Chondrocyte (in vitro differentiated cells): ENCODE measurements around the gene SPTLC3. TPM values are rescaled to one million over a fixed set of nuclear protein-coding genes. Genes with fewer than 3 reads are reported as not detected.

Experiments
- DNase-seq: peaks from one replicate; pipeline ENCODE4 v3.0.0; 2021; ENCODE audit warnings: mixed read lengths, low spot score
- H3K27ac Mint-ChIP-seq: one replicate; pipeline ENCODE4 v1.8.0; 2021; ENCODE audit warnings: mild to moderate bottlenecking, moderate library complexity, mixed read lengths; ENCODE audit not compliant: unreplicated experiment
- H3K27me3 Mint-ChIP-seq: 2 replicates; pipeline ENCODE4 v1.8.0; 2021; ENCODE audit warnings: low read depth, mixed read lengths
- H3K36me3 Mint-ChIP-seq: 2 replicates; pipeline ENCODE4 v1.8.0; 2021; ENCODE audit warnings: low read depth, mixed read lengths
- H3K4me1 Mint-ChIP-seq: 2 replicates; pipeline ENCODE4 v1.8.0; 2021; ENCODE audit warnings: low read depth, mild to moderate bottlenecking, mixed read lengths
- H3K4me3 Mint-ChIP-seq: one replicate; pipeline ENCODE4 v1.8.0; 2021; ENCODE audit warnings: mild to moderate bottlenecking, moderate library complexity, mixed read lengths; ENCODE audit not compliant: unreplicated experiment
- H3K9me3 Mint-ChIP-seq: 2 replicates; pipeline ENCODE4 v1.8.0; 2021; ENCODE audit warnings: low read depth, mixed read lengths
- CTCF ChIP-seq: fragments of 200-600 bp; sonication (generic); IDR thresholded peaks from 2 replicates; pipeline ENCODE4 v1.5.0; 2021; ENCODE audit warnings: antibody characterized with exemption, mild to moderate bottlenecking, moderate library complexity
- total RNA-seq: library from RNA; stranded (reverse); gene quantifications from 3 replicates; pipeline ENCODE4 v1.2.1, GENCODE V29; 2021

The SPTLC3 gene
- total RNA-seq, 1 donor from 2014 or later: 5.0 TPM

- no peak for TF ChIP-seq CTCF
Observed at GRCh38 chr20:13148402-13148801, 139.6 kb downstream of the SPTLC3 start.

GRCh38 chr20:13148961-13149360 lies 140.2 kb downstream of the SPTLC3 start:
- H3K36me3 Mint-ChIP-seq: no peaks in the 10 kb centered on the region
- no peak overlapping the region for H3K4me3 Mint-ChIP-seq

More at GRCh38 chr20:13148402-13148801, 139.6 kb downstream of the SPTLC3 start:
- H3K4me1 Mint-ChIP-seq: peaks cover 20% of the 10 kb centered on the region
- H3K36me3 Mint-ChIP-seq: no peaks in the 10 kb centered on the region
- peaks cover 7% of the 10 kb centered on the region for H3K9me3 Mint-ChIP-seq
- H3K27me3 Mint-ChIP-seq: no peaks in the 10 kb centered on the region
- H3K27ac Mint-ChIP-seq: no peak overlapping the region
- DNase-seq: no peak
- H3K4me3 Mint-ChIP-seq: no peak overlapping the region

GRCh38 chr20:13149371-13150105 lies 140.8 kb downstream of the SPTLC3 start:
- H3K9me3 Mint-ChIP-seq: peaks cover 7% of the 10 kb centered on the region
- no peak for TF ChIP-seq CTCF

More at GRCh38 chr20:13148961-13149360, 140.2 kb downstream of the SPTLC3 start:
- no peak for DNase-seq
- Mint-ChIP-seq H3K27ac (no peak overlapping the region), H3K27me3 (peaks cover 3% of the 10 kb centered on the region), H3K4me1 (peaks cover 20% of the 10 kb centered on the region), H3K9me3 (peaks cover 7% of the 10 kb centered on the region)
- TF ChIP-seq CTCF: no peak

GRCh38 chr20:13158369-13158768 lies 149.6 kb downstream of the SPTLC3 start:
- DNase-seq: no peak
- H3K9me3 Mint-ChIP-seq: no peaks in the 10 kb centered on the region
- peaks cover 3% of the 10 kb centered on the region for H3K27me3 Mint-ChIP-seq
- peak overlapping the region; percentile 29 for H3K4me3 Mint-ChIP-seq
- TF ChIP-seq CTCF: no peak
- H3K4me1 Mint-ChIP-seq: peaks cover 16% of the 10 kb centered on the region
- H3K36me3 Mint-ChIP-seq: peaks cover 3% of the 10 kb centered on the region
- H3K27ac Mint-ChIP-seq: peak overlapping the region; percentile 67

More at GRCh38 chr20:13149371-13150105, 140.8 kb downstream of the SPTLC3 start:
- H3K27ac Mint-ChIP-seq: no peak overlapping the region
- H3K4me3 Mint-ChIP-seq: no peak overlapping the region
- no peaks in the 10 kb centered on the region for H3K36me3 Mint-ChIP-seq
- H3K27me3 Mint-ChIP-seq: peaks cover 3% of the 10 kb centered on the region
- peaks cover 20% of the 10 kb centered on the region for H3K4me1 Mint-ChIP-seq
- no peak for DNase-seq

- H3K4me3 Mint-ChIP-seq: no peak overlapping the region
- no peaks in the 10 kb centered on the region for H3K9me3 Mint-ChIP-seq
- H3K36me3 Mint-ChIP-seq: peaks cover 3% of the 10 kb centered on the region
- no peak overlapping the region for H3K27ac Mint-ChIP-seq
- H3K4me1 Mint-ChIP-seq: peaks cover 16% of the 10 kb centered on the region
- H3K27me3 Mint-ChIP-seq: no peaks in the 10 kb centered on the region
- no peak for TF ChIP-seq CTCF
- DNase-seq: no peak
Observed at GRCh38 chr20:13159889-13160288, 151.1 kb downstream of the SPTLC3 start.
